CD4-positive, alpha-beta T cell (primary cell): Measurements from ENCODE around the gene PPP3CB. TPM values are rescaled to one million over a fixed set of nuclear protein-coding genes. Genes with fewer than 3 reads are reported as not detected.
A peak's percentile ranks its signal among the peaks of the same experiment; 100 is the strongest.

Experiments used
- ATAC-seq: fragments of 200-7000 bp; cut with Tn5 transposase; one replicate; pipeline ENCODE4 v1.10.0; 2022; ENCODE audit warnings: mild to moderate bottlenecking; ENCODE audit not compliant: poor library complexity
- CTCF ChIA-PET: fragments of 350-600 bp; sonication (Branson Sonifier 250); formaldehyde crosslinking; loops from one replicate; lab custom pipeline; 2021; ENCODE audit warnings: antibody characterized with exemption, inconsistent platforms; lab: Charles Lee
- POLR2A ChIA-PET: fragments of 350-600 bp; sonication (Branson Sonifier 250); formaldehyde crosslinking; loops from one replicate; lab custom pipeline; 2021; ENCODE audit warnings: antibody characterized with exemption, inconsistent platforms; lab: Charles Lee
- DNase-seq, 14 experiments: peaks; one replicate each; pipeline ENCODE4 v3.0.0-alpha.2; 2013 to 2020; ENCODE audit warnings: mixed read lengths in 2 of 14
- H3K27ac ChIP-seq, 2 donors: one replicate each; pipeline versions ENCODE4 v1.5.1 to v1.7.0; 2013; ENCODE audit warnings: low read length in 2 of 2, low read depth in 1 of 2, mild to moderate bottlenecking in 1 of 2
- H3K27me3 ChIP-seq, 2 experiments: 1 replicate in 1 of 2; 2 replicates in 1 of 2; pipeline versions ENCODE4 v1.6.1 to v1.7.0; 2013; ENCODE audit warnings: low read length in 2 of 2, control low read depth in 1 of 2, mild to moderate bottlenecking in 1 of 2, moderate library complexity in 1 of 2; ENCODE audit not compliant: insufficient read depth in 2 of 2, control insufficient read depth in 1 of 2
- H3K36me3 ChIP-seq: one replicate; pipeline ENCODE4 v1.6.1; 2013; ENCODE audit warnings: low read length, control low read depth; ENCODE audit not compliant: insufficient read depth
- H3K4me1 ChIP-seq: one replicate; pipeline ENCODE4 v1.6.1; 2013; ENCODE audit warnings: low read length, control low read depth; ENCODE audit not compliant: insufficient read depth
- H3K4me3 ChIP-seq: one replicate; pipeline ENCODE4 v1.5.1; 2013; ENCODE audit warnings: mild to moderate bottlenecking, low read length, moderate library complexity
- H3K9me3 ChIP-seq, 2 experiments: 1 replicate in 1 of 2; 2 replicates in 1 of 2; pipeline versions ENCODE4 v1.6.1 to v1.7.0; 2013; ENCODE audit warnings: low read length in 2 of 2, mild to moderate bottlenecking in 2 of 2, control low read depth in 1 of 2, moderate library complexity in 1 of 2; ENCODE audit not compliant: control insufficient read depth in 1 of 2, insufficient read depth in 1 of 2
- H3K27ac Mint-ChIP-seq: one replicate; pipeline ENCODE4 v1.8.0; 2020; ENCODE audit warnings: mixed read lengths
- H3K27me3 Mint-ChIP-seq: one replicate; pipeline ENCODE4 v1.8.0; 2021; ENCODE audit warnings: mixed read lengths
- H3K36me3 Mint-ChIP-seq: one replicate; pipeline ENCODE4 v1.8.0; 2021; ENCODE audit warnings: low read depth, mixed read lengths
- H3K4me1 Mint-ChIP-seq: one replicate; pipeline ENCODE4 v1.8.0; 2021; ENCODE audit warnings: low read depth, mixed read lengths
- H3K4me3 Mint-ChIP-seq: one replicate; pipeline ENCODE4 v1.8.0; 2020; ENCODE audit warnings: mild to moderate bottlenecking, mixed read lengths
- H3K9me3 Mint-ChIP-seq: one replicate; pipeline ENCODE4 v1.8.0; 2020; ENCODE audit warnings: mixed read lengths
- CTCF ChIP-seq: fragments of 200-600 bp; IDR thresholded peaks from one replicate; pipeline ENCODE4 v1.8.0; 2022; ENCODE audit warnings: antibody characterized with exemption, mild to moderate bottlenecking
- intact Hi-C, 2 experiments: fragments of 100-400 bp; cut with DNase I in 1 of 2; cut with micrococcal nuclease in 1 of 2; formaldehyde crosslinking; loops; one replicate each; pipeline versions ENCODE4 v1.15.1 to v1.9.0; 2023 to 2025; cut with DNase I, micrococcal nuclease
- total RNA-seq, 174 experiments: library from RNA in 2 of 174; stranded (reverse) in 2 of 174; gene quantifications; one replicate each; pipeline ENCODE4 v1.2.3 and lab custom pipeline; 2021 to 2026

The PPP3CB gene
- total RNA-seq, 2 experiments from 2014 or later, result 20.2 to 20.3 TPM

GRCh38 chr10:73485320-73485719, 10.5 kb downstream of the PPP3CB start:
- Histone ChIP-seq H3K36me3 (peaks cover 15% of the 10 kb centered on the region), H3K4me3 (no peak overlapping the region), H3K27me3 (no peaks in the 10 kb centered on the region), H3K9me3 (no peaks in the 10 kb centered on the region), H3K4me1 (peaks cover 6% of the 10 kb centered on the region), H3K27ac (no peak overlapping the region)
- Mint-ChIP-seq H3K27ac (peak overlapping the region; percentile 44), H3K4me3 (no peak overlapping the region), H3K4me1 (peaks cover 44% of the 10 kb centered on the region), H3K27me3 (no peaks in the 10 kb centered on the region), H3K9me3 (no peaks in the 10 kb centered on the region), H3K36me3 (peaks cover 45% of the 10 kb centered on the region)
- no peak for DNase-seq
- no peak for TF ChIP-seq CTCF
- ChIA-PET POLR2A (interaction anchor here (1.0 kb wide), 1 partner anchor 11 kb away, joined by 3 read pairs; no protein-coding TSS in a partner anchor), CTCF (interaction anchor here (1.5 kb wide), 1 partner anchor 9 kb away, joined by 5 read pairs; no protein-coding TSS in a partner anchor)
- intact Hi-C loops, result no loop called here
- no peak for ATAC-seq

GRCh38 chr10:73480158-73480557, 15.7 kb downstream of the PPP3CB start:
- Histone ChIP-seq H3K4me3 (no peak overlapping the region), H3K9me3 (no peaks in the 10 kb centered on the region), H3K4me1 (peaks cover 6% of the 10 kb centered on the region), H3K27ac (no peak overlapping the region), H3K36me3 (peaks cover 48% of the 10 kb centered on the region), H3K27me3 (no peaks in the 10 kb centered on the region)
- Mint-ChIP-seq H3K36me3 (peaks cover 58% of the 10 kb centered on the region), H3K27me3 (no peaks in the 10 kb centered on the region), H3K9me3 (no peaks in the 10 kb centered on the region), H3K27ac (peak overlapping the region; percentile 30), H3K4me3 (no peak overlapping the region), H3K4me1 (peaks cover 35% of the 10 kb centered on the region)
- DNase-seq (no peak), ATAC-seq (no peak)
- TF ChIP-seq CTCF, result no peak
- POLR2A ChIA-PET, result interaction anchor here (0.6 to 2.2 kb wide), 3 partner anchors 15 to 1584 kb away, joined by 3 to 7 read pairs (median 5); partner anchors contain the start of gene PPP3CB
- intact Hi-C loops, result no loop called here
- CTCF ChIA-PET, result no interaction called here

GRCh38 chr10:73478636-73479035, 17.2 kb downstream of the PPP3CB start:
- Mint-ChIP-seq H3K4me3 (no peak overlapping the region), H3K36me3 (peaks cover 66% of the 10 kb centered on the region), H3K27me3 (no peaks in the 10 kb centered on the region), H3K9me3 (no peaks in the 10 kb centered on the region), H3K27ac (peak overlapping the region; percentile 69), H3K4me1 (peaks cover 33% of the 10 kb centered on the region)
- H3K27ac ChIP-seq, result no peak overlapping the region
- no peak for TF ChIP-seq CTCF
- no peaks in the 10 kb centered on the region for H3K9me3 ChIP-seq
- CTCF ChIA-PET, result interaction anchor here (1.2 kb wide), 1 partner anchor 9 kb away, joined by 3 read pairs; no protein-coding TSS in a partner anchor
- peaks cover 59% of the 10 kb centered on the region for H3K36me3 ChIP-seq
- no peak for DNase-seq
- POLR2A ChIA-PET, result interaction anchor here (1.0 to 1.3 kb wide), 3 partner anchors 17 to 34 kb away, joined by 3 to 5 read pairs (median 5); partner anchors contain the start of gene PPP3CB
- peaks cover 6% of the 10 kb centered on the region for H3K4me1 ChIP-seq
- no peak for ATAC-seq
- intact Hi-C loops, result no loop called here
- H3K4me3 ChIP-seq, result no peak overlapping the region
- H3K27me3 ChIP-seq, result no peaks in the 10 kb centered on the region
